ENCODE results near the gene NPAS3.

- no peak for TF ChIP-seq CTCF (tag by site-specific recombination; IDR thresholded peaks at IDR 0.05)
- no peak for TF ChIP-seq SP2 (tag by site-specific recombination; IDR thresholded peaks at IDR 0.05)
- no peak for TF ChIP-seq ZNF138 (tag by site-specific recombination; IDR thresholded peaks at IDR 0.05; ENCODE audit: borderline replicate concordance)
- no peak for TF ChIP-seq ZNF660 (tag by site-specific recombination; IDR thresholded peaks at IDR 0.05)
- TF ChIP-seq ZBTB11 (tag by site-specific recombination; conservative IDR thresholded peaks at IDR 0.05; ENCODE audit: low read depth): no peak
- no peak for TF ChIP-seq ZBTB21 (tag by site-specific recombination; IDR thresholded peaks at IDR 0.05)
- TF ChIP-seq BCL11A (tag by site-specific recombination; IDR thresholded peaks at IDR 0.05; ENCODE audit: low read depth): no peak
- no peak for TF ChIP-seq ZNF23 (tag by site-specific recombination; IDR thresholded peaks at IDR 0.05; ENCODE audit: borderline replicate concordance)
- no peak for TF ChIP-seq PRDM10 (tag by site-specific recombination; IDR thresholded peaks at IDR 0.05)
- TF ChIP-seq ZFP3 (tag by site-specific recombination; IDR thresholded peaks at IDR 0.05; ENCODE audit: low read depth): no peak
- TF ChIP-seq HOXA7 (CRISPR knock-in tag; IDR thresholded peaks at IDR 0.05; ENCODE audit: borderline replicate concordance): no peak
- no peak for TF ChIP-seq ZNF146 (tag by site-specific recombination; IDR thresholded peaks at IDR 0.05)
Observed at GRCh38 chr14:33539918-33540357, 601.3 kb downstream of the NPAS3 start.
